ENCODE results near the gene GPR89A.

DNA sequence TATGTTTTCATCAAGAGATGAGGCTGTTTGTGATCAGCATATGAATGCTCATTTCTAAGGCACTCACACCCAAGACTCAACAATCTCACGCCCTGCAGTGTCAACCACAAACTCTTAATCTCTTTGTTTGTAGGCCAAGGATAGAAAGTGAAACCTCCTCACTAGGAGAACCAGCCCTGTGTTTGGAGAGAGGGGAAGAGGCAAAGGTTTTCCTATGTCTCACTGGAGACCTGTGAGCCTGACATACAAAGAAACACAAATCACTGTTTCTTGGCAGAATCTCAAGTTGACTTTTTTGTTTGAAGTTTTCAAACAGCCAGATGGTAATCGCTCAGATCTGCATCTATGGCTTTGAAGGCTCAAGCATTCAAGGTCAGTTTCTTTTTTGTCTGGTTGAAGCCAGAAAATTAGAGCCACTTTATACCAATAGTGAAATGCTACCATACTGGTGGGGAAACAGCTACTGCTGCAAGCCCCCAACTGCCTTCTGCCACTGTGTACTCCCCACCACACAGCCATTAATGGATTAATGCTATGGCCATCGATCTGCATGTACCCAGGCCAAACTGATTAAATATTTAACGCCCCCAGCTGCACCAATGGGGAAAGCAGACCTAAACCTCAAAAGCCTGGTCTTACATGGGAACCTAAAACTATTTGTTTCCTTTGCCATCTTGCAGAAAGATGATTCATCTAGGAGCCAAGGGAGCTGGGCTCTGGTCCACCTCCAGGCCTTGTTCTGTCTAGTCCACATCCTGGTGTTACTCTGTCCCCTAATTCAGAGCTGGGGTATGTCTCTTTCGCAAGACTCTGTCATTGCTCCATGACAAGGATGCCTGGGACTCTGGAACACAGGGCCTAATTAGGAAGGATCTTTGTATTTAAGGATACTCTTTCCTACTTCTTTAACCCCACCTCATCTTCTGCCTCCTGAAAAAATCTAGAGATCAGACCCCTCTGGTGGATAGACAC lies 83.1 kb downstream of the GPR89A start:
- TF ChIP-seq, protein P1, sequence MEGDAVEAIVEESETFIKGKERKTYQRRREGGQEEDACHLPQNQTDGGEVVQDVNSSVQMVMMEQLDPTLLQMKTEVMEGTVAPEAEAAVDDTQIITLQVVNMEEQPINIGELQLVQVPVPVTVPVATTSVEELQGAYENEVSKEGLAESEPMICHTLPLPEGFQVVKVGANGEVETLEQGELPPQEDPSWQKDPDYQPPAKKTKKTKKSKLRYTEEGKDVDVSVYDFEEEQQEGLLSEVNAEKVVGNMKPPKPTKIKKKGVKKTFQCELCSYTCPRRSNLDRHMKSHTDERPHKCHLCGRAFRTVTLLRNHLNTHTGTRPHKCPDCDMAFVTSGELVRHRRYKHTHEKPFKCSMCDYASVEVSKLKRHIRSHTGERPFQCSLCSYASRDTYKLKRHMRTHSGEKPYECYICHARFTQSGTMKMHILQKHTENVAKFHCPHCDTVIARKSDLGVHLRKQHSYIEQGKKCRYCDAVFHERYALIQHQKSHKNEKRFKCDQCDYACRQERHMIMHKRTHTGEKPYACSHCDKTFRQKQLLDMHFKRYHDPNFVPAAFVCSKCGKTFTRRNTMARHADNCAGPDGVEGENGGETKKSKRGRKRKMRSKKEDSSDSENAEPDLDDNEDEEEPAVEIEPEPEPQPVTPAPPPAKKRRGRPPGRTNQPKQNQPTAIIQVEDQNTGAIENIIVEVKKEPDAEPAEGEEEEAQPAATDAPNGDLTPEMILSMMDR (IDR thresholded peaks at IDR 0.05) = no peak
- TF ChIP-seq, protein P2, sequence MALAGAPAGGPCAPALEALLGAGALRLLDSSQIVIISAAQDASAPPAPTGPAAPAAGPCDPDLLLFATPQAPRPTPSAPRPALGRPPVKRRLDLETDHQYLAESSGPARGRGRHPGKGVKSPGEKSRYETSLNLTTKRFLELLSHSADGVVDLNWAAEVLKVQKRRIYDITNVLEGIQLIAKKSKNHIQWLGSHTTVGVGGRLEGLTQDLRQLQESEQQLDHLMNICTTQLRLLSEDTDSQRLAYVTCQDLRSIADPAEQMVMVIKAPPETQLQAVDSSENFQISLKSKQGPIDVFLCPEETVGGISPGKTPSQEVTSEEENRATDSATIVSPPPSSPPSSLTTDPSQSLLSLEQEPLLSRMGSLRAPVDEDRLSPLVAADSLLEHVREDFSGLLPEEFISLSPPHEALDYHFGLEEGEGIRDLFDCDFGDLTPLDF (CRISPR knock-in tag; IDR thresholded peaks at IDR 0.05) = no peak
- TF ChIP-seq, protein P3, sequence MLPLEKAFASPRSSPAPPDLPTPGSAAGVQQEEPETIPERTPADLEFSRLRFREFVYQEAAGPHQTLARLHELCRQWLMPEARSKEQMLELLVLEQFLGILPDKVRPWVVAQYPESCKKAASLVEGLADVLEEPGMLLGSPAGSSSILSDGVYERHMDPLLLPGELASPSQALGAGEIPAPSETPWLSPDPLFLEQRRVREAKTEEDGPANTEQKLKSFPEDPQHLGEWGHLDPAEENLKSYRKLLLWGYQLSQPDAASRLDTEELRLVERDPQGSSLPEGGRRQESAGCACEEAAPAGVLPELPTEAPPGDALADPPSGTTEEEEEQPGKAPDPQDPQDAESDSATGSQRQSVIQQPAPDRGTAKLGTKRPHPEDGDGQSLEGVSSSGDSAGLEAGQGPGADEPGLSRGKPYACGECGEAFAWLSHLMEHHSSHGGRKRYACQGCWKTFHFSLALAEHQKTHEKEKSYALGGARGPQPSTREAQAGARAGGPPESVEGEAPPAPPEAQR (CRISPR knock-in tag; IDR thresholded peaks at IDR 0.05) = no peak
- TF ChIP-seq TEAD1 (CRISPR knock-in tag; IDR thresholded peaks at IDR 0.05) = no peak
- TF ChIP-seq ZNF263 (CRISPR knock-in tag; IDR thresholded peaks at IDR 0.05; ENCODE audit: low read depth) = no peak

Measured in WTC11 (cell line).